GM18858 (cell line): Measurements from ENCODE around the gene MYO10.

ENCODE experiments used
- ATAC-seq: cut with Tn5 transposase; IDR thresholded peaks from one replicate; pipeline ENCODE4 v1.9.1; 2021; ENCODE audit not compliant: unreplicated experiment

The MYO10 gene

DNA sequence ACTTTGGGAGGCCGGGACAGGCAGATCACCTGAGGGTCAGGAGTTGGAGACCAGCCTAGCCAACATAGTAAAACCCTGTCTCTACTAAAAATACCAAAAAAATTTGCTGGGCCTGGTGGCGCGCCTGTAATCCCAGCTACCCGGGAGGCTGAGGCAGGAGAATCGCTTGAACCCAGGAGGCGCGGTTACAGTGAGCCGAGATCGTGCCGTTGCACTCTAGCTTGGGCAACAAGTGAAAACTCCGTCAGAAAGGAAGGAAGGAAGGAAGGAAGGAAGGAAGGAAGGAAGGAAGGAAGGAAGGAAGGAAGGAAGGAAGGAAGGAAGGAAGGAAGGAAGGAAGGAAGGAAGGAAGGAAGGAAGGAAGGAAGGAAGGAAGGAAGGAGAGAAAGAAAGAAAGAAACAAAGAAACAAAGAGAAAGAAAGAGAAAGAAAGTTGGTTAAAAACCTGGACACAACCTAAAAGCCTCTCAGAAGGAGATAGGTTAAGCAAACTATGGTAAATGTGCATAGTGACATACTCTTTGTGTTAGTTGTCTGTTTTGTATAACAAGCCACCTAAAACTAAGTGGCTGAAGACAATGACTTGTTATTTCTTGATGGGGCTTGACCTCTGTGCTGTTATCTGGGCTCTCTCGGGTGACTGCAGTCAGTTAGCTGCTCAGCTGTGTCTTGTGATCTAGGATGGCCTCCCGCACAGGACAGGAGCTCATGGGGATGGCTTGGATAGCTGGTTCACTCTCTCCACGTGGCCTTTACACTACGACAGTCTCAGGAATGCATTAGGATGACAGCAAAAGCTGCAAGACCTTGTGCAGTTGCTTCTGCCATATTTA lies 8.0 kb upstream of the MYO10 start:
- ATAC-seq, result no peak

- ATAC-seq, result no peak
These were observed 1.5 kb upstream of the MYO10 start for GRCh38 chr5:16937503-16938161.

DNA sequence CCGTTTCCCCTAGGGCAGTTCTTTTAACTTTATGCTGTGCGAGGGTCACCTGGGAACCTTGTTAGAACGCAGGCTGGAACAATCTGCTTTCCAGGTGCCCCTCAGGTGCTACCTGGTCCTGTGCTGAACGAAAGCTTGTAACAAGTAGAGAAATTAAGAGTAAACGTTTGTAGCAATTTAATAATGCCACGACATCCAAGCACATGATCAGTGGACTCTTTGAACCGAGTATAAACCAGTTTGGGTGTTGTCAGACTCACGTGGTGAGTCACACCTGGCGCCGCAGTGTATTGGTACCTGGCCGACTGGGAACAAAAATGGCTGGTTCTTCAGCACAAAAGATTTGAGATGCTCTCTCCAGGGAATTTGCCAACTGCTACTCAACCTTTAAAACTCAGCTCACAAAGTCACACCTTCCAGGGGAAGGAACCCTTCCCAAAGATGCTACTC lies 926 bp upstream of the MYO10 start:
- ATAC-seq, result no peak

DNA sequence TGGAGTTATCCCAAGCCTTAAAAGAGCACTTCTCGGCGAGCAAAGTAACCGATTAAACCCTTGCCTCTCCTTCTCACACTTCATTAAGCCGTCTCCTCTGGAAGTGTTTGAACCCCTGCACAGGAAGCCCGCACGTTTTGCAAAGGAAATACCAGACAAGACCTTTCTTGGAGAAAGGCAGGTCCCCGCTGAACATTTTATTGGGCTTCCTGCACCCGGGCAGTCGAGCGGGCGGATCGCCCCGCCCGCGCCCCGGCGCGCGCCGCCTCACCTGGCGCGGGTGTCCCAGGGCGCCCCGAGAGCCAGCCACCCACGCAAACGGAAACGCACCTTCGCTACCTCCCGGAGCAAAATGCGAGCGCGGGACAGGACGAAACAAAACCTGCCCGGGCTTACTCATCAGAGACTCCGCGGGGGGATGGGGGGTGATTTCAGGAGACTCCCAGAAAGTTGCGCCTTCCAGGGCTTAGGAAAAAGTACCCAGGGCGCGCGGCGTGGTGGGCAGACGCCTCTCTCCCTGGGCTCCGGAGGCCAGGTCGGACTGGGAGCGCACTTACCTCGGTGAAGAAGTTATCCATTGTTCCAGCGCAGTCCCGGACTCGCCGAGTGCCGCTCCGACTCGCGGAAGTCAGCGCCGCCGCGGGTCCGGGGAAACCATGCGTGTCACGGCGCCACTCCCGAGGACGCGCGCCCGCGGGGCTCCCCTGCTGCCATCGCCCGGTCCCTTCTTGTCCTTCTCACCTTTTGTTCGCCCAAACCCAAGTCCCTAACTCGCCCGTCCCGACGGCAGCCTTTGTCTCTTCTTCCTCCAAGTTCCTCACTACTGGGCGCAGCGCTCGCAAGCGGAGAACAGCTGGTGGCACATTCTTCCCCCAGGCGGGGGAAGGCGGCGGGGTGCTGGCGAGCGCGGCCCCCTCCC lies 598 bp downstream of the MYO10 start:
- ATAC-seq, result peak; percentile 36

DNA sequence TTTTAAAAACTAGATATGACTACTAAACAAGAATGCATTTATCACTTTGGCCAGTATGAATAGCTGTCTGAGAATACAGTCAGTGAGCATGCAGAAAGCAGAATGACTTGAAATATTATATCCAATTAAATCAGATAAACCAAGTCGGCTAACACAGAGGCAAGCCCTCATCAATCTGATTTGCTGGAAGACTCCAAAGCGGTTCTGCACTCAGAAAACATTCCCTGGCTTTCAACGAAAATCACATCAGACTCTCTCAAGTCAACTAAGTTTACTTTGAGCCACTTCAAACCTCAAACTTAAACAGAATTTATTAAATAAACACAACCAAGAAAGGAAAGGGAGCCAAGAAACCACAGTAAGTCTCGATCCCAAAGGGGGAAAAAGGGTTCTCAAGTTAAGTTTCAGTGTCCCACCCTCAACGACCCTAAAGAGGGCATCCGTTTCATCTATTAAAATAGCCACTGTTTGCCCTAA lies 1.4 kb downstream of the MYO10 start:
- no peak for ATAC-seq

- peak; percentile 54 for ATAC-seq
These were observed 2.0 kb downstream of the MYO10 start for GRCh38 chr5:16934123-16934522.

GRCh38 chr5:16933337-16933736 lies 2.8 kb downstream of the MYO10 start:
- ATAC-seq, result no peak

GRCh38 chr5:16932401-16932800 lies 3.7 kb downstream of the MYO10 start:
- no peak for ATAC-seq

- ATAC-seq, result no peak
These were observed 4.6 kb downstream of the MYO10 start for GRCh38 chr5:16931334-16932110.

- ATAC-seq, result no peak
These were observed 5.6 kb downstream of the MYO10 start for GRCh38 chr5:16930496-16930895.

GRCh38 chr5:16929831-16930230 lies 6.3 kb downstream of the MYO10 start:
- ATAC-seq, result no peak

DNA sequence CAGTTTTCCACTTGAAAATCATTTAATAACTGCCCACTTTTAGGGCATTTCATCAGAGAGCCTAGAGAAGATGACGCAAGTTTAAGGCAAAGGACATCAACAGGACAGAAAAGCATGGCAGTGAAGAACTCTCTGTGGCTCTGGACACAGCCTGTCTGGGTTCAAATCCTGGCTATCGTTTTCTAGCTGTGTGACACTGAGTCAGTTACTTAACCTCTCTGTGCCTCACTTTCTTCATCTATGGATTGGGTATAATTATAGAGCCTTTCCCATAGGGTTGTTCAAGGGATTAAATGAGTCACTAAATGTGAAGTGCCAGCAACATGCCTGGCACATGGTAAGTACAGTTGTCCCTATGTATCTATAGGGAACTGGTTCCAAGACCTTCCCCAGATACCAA lies 6.7 kb downstream of the MYO10 start:
- ATAC-seq, result no peak

DNA sequence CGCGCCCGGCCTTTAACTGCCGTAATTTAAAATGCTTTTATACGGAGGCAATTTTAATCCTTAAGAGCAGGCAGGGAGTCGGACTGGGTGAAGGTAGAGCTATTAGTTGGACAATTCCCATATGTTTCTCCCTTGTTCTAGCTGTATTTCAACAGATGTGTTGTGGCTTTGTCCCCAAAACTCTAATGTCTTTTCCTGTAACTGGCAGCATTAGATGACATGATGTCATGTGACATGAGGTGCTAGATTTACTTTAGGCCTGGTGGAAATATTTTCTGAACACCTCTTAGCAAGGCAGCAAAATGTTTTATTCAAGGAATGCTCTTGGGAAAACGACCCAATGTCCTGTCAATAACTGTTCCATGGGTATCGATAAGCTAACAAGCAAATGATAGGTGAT lies 8.5 kb downstream of the MYO10 start:
- ATAC-seq, result no peak

DNA sequence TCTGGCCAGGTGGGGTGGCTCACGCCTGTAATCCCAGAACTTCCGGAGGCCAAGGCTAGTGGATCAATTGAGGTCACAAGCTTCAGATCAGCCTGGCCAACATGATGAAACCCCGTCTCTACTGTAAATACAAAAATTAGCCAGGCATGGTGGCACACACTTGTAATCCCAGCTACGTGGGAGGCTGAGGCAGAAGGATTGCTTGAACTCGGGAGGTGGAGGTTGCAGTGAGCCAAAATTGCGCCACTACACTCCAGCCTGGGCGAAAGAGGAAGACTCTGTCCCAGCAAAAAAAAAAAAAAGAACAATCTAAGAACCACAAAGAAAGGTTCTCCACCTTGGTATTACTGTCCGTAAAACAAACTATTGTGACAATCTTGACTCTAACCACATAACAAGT lies 9.7 kb downstream of the MYO10 start:
- no peak for ATAC-seq

DNA sequence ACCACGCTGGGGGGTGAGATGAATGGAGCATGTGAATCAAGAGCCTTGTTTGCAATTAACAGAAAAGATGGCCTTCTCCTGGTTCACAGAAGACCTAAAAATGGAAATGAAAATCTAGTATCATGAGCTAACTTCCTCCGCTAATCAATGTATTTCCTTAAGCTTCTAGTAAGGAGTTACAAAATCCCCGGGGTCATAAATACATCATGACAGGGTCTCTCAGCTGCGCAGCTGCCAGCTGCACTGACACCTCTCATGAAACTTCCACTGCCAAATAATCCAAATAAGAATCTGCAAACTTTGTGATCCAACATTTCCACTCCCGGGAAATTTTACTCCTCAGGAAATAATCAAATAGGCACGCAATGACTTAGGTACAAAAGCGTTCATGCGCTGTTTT lies 11.9 kb downstream of the MYO10 start:
- ATAC-seq, result no peak

GRCh38 chr5:16922430-16922829 lies 13.7 kb downstream of the MYO10 start:
- ATAC-seq, result no peak

DNA sequence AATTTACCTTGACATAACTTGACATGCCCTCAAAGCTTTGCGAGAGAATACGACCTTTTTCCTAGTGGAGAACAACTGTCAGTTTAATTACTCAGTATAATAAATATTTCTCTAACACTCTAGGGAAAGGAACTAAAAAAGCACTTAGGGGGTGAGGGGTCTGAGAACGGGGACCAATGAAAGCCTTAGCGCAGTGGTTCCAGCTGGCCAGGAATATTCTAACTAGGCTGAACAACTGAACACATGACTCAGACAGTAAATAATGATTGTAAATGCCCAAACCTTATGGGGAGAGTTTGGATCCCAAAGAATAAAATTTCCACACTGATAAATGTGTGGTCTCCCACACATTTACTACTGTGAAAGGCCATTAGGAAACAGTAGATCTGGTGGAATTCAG lies 14.9 kb downstream of the MYO10 start:
- no peak for ATAC-seq

DNA sequence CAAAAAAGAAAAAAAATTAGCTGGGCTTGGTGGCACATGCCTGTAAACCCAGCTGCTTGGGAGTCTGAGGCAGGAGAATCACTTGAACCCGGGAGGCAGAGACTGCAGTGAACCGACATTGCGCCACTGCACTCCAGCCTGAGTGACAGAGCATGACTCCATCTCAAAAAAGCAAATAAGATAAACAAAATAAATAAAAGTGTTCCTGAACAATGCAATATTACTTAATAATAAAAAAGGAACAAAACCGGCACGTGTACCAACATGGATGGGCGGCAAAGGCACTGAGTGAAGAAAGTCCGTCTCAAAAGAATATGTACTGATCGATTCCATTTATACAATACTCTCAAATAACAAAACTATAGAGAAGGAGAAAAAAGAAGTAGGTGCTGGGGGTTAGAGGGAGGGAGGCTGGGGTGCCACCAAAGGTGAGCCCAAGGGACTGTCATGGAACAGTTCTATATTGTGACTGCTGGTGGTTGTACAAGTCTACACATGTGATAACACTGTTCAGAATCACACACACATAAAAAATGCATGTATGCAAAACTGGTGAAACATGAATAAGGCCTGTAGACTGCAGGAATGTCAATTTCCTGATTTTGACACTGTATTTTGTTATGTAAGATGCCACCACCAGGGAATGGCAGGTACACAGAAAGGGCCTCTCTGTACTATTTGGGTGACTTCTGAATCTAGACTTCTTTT lies 15.8 kb downstream of the MYO10 start:
- ATAC-seq, result no peak

DNA sequence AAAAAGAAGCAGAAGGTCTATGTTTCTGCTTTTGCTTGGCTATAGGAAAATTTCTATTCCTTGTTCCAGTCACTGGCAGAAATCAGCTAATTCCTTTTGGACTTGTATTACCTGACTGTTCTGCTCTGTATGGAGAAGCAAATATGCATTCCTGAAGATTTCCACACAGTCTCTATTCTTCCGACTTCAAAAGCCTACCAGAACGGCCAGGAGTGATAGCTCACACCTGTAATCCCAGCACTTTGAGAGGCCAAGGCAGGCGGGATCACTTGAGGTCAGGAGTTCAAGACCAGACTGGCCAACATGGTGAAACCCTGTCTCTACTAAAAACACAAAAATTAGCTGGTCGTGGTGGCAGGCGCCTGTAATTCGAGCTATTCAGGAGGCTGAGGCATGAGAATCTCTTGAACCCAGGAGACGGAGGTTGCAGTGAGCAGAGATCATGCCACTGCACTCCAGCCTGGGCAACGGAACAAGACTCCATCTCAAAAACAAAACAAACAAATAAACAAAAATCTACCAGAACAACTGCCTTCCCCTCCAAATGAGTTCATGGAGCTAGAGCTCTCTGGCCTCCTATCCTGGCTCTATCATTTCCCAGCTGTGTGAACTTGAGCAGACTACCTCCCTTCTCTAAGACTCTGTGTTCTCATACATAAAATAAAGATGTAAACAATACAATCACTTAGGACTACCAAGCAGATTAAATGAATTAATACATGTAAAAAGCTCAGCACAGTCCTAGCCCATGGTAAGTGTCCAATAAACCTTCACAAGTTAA lies 17.0 kb downstream of the MYO10 start:
- ATAC-seq, result no peak
